ENCODE results near the gene MRC1. TPM values are rescaled to one million over a fixed set of nuclear protein-coding genes. Genes with fewer than 3 reads are reported as not detected.

MRC1 gene
- total and polyA plus RNA-seq, 2 experiments from 2014 or later = not detected

- Histone ChIP-seq H3K9me3 (ENCODE audit: low read depth) (no peaks in the 10 kb centered on the region), H3K9me2 (ENCODE audit: insufficient read depth) (no peaks in the 10 kb centered on the region), H3K79me2 (ENCODE audit: insufficient read depth) (no peaks in the 10 kb centered on the region), H3K4me2 (ENCODE audit: unreplicated experiment) (no peak overlapping the region), H3K27me3 (replicated peaks; ENCODE audit: insufficient read depth) (no peaks in the 10 kb centered on the region), H3K4me3 (no peak overlapping the region), H3K27ac (no peak overlapping the region), H3K4me1 (ENCODE audit: insufficient read depth) (peaks cover 17% of the 10 kb centered on the region), H3F3A (ENCODE audit: insufficient read depth) (peaks cover 9% of the 10 kb centered on the region; the same call in 1 of the 2 replicates), H3K9ac (no peak overlapping the region), H4K20me1 (ENCODE audit: insufficient read depth) (no peaks in the 10 kb centered on the region), H2AFZ (no peak overlapping the region), H3K36me3 (ENCODE audit: low read depth) (no peaks in the 10 kb centered on the region)
- in situ Hi-C loops (cut with MboI) = no loop called here
- WGBS, 2 experiments (ENCODE audit: low coverage in 1 of 2, low lambda C conversion rate in 2 of 2, missing lambda C conversion rate in 2 of 2) = 93 to 98% methylated on average over 2 of the region's 2 CpGs
- TF ChIP-seq EZH2phosphoT487 (IDR thresholded peaks at IDR 0.05; ENCODE audit: insufficient read depth, low read depth) = no peak
- TF ChIP-seq EZH2 (IDR thresholded peaks at IDR 0.05; ENCODE audit: insufficient read depth, poor library complexity, severe bottlenecking) = no peak
- DNase-seq = peak; percentile 17
Measured at GRCh38 chr10:17790651-17791050, 18.5 kb upstream of the MRC1 start.

GRCh38 chr10:17792991-17793390, 16.2 kb upstream of the MRC1 start:
- Histone ChIP-seq H3F3A (ENCODE audit: insufficient read depth) (no peaks in the 10 kb centered on the region), H3K79me2 (ENCODE audit: insufficient read depth) (no peaks in the 10 kb centered on the region), H3K27ac (no peak overlapping the region), H3K9me2 (ENCODE audit: insufficient read depth) (no peaks in the 10 kb centered on the region), H2AFZ (peak overlapping the region; percentile 49), H3K4me1 (ENCODE audit: insufficient read depth) (peaks cover 7% of the 10 kb centered on the region; the same call in 1 of the 2 replicates), H3K27me3 (replicated peaks; ENCODE audit: insufficient read depth) (no peaks in the 10 kb centered on the region), H3K4me2 (ENCODE audit: unreplicated experiment) (no peak overlapping the region), H3K9ac (no peak overlapping the region), H4K20me1 (ENCODE audit: insufficient read depth) (no peaks in the 10 kb centered on the region), H3K4me3 (no peak overlapping the region), H3K36me3 (ENCODE audit: low read depth) (no peaks in the 10 kb centered on the region), H3K9me3 (ENCODE audit: low read depth) (no peaks in the 10 kb centered on the region)
- in situ Hi-C loops (cut with MboI) = no loop called here
- peak; percentile 30 for DNase-seq
- TF ChIP-seq EZH2phosphoT487 (IDR thresholded peaks at IDR 0.05; ENCODE audit: insufficient read depth, low read depth) = no peak
- TF ChIP-seq EZH2 (IDR thresholded peaks at IDR 0.05; ENCODE audit: insufficient read depth, poor library complexity, severe bottlenecking) = no peak

- Histone ChIP-seq H3K9me2 (ENCODE audit: insufficient read depth) (no peaks in the 10 kb centered on the region), H3K27me3 (replicated peaks; ENCODE audit: insufficient read depth) (no peaks in the 10 kb centered on the region), H3F3A (ENCODE audit: insufficient read depth) (no peaks in the 10 kb centered on the region), H4K20me1 (ENCODE audit: insufficient read depth) (no peaks in the 10 kb centered on the region), H3K36me3 (ENCODE audit: low read depth) (no peaks in the 10 kb centered on the region), H3K4me3 (no peak overlapping the region), H3K4me1 (ENCODE audit: insufficient read depth) (no peaks in the 10 kb centered on the region), H3K9ac (no peak overlapping the region), H3K9me3 (ENCODE audit: low read depth) (no peaks in the 10 kb centered on the region), H3K4me2 (ENCODE audit: unreplicated experiment) (no peak overlapping the region), H2AFZ (no peak overlapping the region), H3K79me2 (ENCODE audit: insufficient read depth) (no peaks in the 10 kb centered on the region), H3K27ac (no peak overlapping the region)
- in situ Hi-C loops (cut with MboI) = no loop called here
- no peak for TF ChIP-seq EZH2phosphoT487 (IDR thresholded peaks at IDR 0.05; ENCODE audit: insufficient read depth, low read depth)
- TF ChIP-seq EZH2 (IDR thresholded peaks at IDR 0.05; ENCODE audit: insufficient read depth, poor library complexity, severe bottlenecking) = no peak
- 97 to 98% methylated on average over 6 of the region's 6 CpGs for WGBS, 2 experiments (ENCODE audit: low coverage in 1 of 2, low lambda C conversion rate in 2 of 2, missing lambda C conversion rate in 2 of 2)
- no peak for DNase-seq
Measured at GRCh38 chr10:17793823-17794644, 15.1 kb upstream of the MRC1 start.

- in situ Hi-C loops (cut with MboI) = no loop called here
- Histone ChIP-seq H3K9ac (no peak overlapping the region), H3K36me3 (ENCODE audit: low read depth) (no peaks in the 10 kb centered on the region), H3K27ac (no peak overlapping the region), H3K9me3 (ENCODE audit: low read depth) (no peaks in the 10 kb centered on the region), H3K27me3 (replicated peaks; ENCODE audit: insufficient read depth) (no peaks in the 10 kb centered on the region), H2AFZ (no peak overlapping the region), H3K4me2 (ENCODE audit: unreplicated experiment) (no peak overlapping the region), H3K4me3 (no peak overlapping the region), H3K9me2 (ENCODE audit: insufficient read depth) (no peaks in the 10 kb centered on the region), H3K4me1 (ENCODE audit: insufficient read depth) (no peaks in the 10 kb centered on the region), H4K20me1 (ENCODE audit: insufficient read depth) (no peaks in the 10 kb centered on the region), H3K79me2 (ENCODE audit: insufficient read depth) (no peaks in the 10 kb centered on the region), H3F3A (ENCODE audit: insufficient read depth) (no peaks in the 10 kb centered on the region)
- WGBS, 2 experiments (ENCODE audit: low coverage in 1 of 2, low lambda C conversion rate in 2 of 2, missing lambda C conversion rate in 2 of 2) = 90 to 91% methylated on average over 4 of the region's 4 CpGs
- TF ChIP-seq EZH2phosphoT487 (IDR thresholded peaks at IDR 0.05; ENCODE audit: insufficient read depth, low read depth) (no peak), EZH2 (IDR thresholded peaks at IDR 0.05; ENCODE audit: insufficient read depth, poor library complexity, severe bottlenecking) (no peak)
- no peak for DNase-seq
Measured at GRCh38 chr10:17795083-17795482, 14.1 kb upstream of the MRC1 start.
